Measurements from ENCODE around the gene SCRN2.

SCRN2 gene

DNA sequence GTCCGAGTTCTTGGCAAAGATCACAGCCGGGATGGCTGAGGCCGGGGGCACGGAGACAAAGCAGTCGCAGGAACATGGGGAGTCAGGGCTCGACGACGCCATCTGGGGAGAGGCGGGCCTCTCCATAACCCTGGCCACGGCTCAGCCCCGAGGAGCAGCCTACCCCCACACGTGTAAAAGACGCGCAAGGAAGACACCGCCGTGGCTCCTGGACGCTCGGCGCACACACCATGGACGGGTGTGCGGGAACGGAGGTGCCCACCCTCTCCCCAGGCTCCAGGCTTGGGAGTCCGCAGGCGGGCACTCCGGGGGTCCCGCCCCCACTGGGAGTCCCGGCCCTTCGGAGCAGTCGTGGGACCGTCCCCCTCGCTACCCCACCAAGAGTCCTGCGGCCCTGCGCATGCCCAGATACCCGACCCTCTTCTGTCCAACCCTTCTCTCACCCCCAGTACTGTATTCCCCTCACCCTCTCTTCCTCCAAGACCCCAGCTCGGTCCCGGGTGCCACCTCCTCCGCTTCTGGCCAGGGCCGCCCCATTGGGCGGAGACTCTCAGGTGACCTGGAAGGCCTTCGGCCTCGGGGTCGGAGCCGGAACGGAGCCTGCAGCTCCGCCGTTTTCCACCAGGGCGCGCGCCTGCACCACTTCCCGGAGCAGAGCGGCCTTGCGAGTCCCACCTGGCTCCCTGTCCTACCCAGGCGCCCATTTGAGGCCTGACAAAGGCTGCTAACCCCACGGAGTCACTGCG lies at the start of gene SCRN2:
TSS of gene SCRN2 (minus strand) at position 532 of the 746 bp plus-strand sequence. CDS start at position 102, 430 bp downstream.
- peak; percentile 93 for DNase-seq (ENCODE audit: low spot score)

DNA sequence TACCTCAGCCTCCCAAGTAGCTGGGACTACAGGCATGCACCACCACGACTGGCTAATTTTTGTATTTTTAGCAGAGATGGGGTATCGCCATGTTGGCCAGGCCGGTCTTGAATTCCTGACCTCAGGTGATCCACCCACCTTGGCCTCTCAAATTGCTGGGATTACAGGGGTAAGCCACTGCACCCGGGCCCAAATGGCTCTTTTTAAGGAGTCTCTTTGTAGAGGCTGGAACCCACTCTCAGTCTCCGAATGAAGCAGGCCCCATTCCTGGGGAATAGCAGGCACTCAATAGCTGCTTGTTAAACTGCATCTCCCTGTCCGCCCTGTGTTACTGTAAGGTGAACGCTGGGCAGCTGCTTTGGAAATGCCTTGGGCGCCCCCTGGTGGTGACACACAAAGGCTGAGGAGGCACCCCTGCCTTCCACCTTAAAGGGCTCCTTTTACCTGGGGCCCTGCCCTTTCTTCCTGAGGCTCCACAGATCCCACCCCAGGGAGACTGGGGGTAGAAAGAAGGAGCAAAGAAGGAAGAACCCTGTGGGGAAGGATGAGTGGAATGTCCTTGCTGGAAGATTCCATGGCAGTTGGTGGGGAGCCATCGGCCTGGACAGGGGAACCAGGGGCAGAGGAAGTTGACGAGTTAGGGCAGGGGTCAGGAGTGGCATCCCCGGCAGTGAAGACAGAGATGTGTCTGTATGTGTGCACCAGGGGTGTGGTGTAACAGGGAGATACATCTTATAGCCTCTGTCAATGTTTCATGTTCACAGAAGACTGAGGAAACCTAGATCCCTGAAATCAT lies 48.9 kb upstream of the SCRN2 start:
- DNase-seq (ENCODE audit: low spot score) = peak; percentile 92

DNA sequence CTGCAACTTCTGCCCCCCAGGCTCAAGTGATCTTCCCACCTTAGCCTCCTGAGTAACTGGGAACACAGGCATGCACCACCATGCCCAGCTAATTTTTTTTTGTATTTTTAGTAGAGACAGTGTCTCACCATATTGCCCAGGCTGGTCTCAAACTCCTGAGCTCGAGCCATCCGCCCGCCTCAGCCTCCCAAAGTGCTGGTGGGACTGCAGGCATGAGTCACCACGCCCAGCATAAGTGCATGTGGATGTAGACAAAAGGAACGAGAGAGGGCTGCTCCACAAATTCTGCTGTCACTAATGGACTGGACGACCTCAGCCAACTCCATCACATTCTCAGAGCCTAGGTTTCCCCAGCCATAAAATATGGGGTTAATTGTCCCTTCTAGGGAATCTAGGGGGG lies 47.2 kb upstream of the SCRN2 start:
- no peak for DNase-seq (ENCODE audit: low spot score)

DNA sequence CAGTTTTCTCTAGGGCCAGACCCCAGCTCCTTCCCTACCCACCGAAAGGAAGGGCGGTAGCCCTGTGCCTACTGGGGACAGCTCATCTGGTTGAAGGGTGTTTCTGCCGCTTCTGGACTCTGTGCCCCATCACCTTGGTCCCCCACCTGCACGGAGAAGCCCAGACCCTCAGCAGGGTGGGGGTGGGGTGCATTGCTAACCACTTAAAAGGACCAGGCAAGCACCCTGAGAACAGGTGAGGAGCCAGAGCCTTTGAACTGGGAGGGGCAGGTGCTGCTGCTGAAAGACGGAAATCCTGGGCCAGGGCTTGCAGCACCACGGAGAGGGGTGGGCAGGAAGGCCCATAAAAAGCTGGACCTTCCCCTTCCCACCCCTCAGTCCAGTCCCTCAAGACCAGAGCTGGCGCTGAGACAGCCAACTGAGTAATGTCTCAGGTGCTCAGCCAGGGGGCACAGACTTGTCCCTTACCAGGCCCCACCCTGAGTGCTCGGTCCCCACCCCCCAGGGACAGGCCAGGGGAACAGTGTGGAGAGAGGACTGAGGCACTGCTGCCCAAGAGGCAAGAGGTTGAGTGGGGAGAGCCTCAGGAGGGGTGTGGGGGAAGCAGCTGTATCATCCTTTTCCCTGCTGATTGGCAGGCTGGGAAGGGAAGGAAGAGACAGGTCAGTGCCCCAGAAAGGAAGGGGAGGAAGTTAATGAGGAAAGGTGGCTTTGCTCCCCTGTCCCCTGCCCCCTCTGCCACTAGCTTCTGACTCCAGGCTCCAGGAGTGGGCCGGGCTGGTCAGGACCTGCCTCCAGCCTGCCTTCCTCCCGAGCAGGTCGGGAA lies 44.0 kb upstream of the SCRN2 start:
- no peak for DNase-seq (ENCODE audit: low spot score)

DNA sequence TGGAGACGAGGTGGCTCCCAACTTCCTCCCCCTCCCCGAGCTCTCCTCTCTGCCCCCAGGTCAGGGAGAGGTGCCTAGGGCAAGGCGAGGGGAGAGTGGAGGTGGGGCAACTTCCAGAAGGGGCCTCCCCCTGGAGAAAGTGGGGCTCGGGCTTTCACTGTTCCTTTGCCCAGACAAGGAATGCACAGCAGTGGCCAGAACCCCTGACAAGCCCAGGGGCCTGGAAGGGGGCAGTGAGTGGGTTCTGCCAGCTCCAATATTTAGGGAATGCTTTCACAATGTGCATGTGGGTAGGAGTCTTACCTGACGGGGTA lies 43.3 kb upstream of the SCRN2 start:
- DNase-seq (ENCODE audit: low spot score) = no peak

DNA sequence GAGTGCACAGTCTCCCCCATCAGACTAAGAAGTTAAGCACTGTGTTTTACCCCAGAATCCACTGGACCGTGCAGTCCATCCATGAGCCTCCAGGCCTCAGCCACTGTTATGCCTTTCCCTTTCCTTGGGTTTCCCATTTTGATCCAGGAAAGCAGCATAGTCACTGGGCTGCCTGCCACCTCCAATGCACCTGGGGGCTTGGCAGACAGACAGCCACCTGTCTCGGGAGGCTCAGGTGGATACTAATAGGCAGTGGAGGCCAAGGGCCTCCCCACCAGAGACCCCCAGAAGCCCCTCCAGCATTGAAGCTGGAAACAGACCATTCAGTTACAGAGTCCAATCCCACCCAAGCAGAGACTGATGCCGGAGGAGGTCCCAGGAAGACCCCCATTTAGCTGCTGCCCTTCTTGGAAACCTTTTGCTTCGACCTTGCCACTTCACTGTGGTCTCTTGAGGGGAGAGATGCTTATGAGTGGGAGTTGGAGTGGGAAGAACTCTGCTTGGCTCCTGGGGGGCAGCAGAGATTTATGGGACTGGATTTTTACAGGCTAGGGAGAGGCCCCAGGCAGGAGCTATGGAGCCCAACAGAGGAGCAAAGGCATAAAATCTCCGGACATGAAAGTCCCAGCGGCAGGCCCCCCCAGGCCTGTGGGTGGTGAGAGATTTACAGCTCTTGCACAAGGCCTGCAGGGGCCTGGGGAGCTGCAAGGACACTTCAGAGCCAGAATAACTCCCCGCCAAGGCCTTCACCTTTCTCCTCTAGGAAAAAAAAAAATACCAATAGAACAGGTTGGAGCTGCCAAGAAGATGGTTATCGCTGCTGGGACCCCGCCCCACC lies 42.7 kb upstream of the SCRN2 start:
- DNase-seq (ENCODE audit: low spot score) = no peak

DNA sequence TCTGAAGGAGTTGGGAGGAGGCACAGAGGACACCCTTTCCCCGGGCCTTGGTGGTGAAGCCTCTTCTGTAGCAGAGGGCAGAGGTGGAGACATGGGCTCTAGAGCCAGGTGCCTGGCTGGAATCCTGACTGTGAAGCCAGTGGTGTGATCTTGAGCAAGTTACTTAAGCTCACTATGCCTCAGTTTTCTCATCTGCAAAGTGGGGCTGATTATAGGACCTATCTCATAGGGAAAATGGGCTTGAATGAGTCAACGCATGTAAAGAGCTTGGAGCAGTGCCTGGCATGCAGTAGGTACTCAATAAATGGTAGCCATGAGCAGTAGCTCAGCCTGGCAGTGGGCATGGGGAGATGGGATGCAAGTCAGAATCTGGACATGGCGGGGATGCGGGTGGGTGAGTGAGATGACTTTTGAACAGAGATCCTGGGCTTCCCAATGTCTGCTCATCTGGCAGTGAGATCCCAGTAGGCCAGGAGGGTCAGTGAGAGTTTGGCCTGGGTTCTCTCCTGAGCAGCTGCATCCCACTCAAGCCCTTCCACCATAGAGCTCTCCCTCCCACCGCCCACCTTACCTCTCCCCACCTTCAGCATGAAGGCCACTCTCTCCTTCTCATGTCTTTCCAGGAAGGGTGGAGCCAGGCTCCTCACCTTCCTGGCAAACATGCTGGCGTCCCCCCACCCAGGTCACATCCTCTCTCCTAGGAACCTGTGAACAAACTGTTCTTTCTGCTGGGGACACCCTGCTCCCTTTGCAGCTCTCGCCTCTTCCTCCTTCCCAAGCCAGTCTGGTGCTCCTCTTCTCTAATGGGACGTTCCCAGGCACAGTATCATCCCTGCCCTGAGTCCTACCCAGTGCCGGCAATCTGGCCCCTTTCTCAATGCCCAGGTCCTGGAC lies 41.9 kb upstream of the SCRN2 start:
- no peak for DNase-seq (ENCODE audit: low spot score)

DNA sequence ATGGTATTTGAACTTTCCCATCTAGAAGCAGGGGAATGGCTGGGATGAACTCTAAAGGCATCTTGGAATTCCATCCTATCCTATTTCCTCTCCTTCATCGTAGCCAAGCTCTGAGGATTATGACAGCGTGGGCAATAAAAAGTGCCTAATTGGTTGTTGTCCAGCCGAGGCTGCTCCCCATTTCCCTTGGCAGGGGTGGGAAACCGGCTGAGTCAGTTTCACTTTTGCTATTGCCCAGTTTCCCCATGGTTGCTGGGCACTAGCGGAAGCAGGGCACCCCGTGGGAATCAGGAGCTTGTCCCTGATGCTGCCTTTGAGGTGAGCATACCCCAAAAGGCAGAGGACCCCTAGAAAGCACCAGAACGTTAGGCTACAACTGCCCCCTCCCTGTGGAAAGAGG lies 41.2 kb upstream of the SCRN2 start:
- DNase-seq (ENCODE audit: low spot score) = no peak

DNA sequence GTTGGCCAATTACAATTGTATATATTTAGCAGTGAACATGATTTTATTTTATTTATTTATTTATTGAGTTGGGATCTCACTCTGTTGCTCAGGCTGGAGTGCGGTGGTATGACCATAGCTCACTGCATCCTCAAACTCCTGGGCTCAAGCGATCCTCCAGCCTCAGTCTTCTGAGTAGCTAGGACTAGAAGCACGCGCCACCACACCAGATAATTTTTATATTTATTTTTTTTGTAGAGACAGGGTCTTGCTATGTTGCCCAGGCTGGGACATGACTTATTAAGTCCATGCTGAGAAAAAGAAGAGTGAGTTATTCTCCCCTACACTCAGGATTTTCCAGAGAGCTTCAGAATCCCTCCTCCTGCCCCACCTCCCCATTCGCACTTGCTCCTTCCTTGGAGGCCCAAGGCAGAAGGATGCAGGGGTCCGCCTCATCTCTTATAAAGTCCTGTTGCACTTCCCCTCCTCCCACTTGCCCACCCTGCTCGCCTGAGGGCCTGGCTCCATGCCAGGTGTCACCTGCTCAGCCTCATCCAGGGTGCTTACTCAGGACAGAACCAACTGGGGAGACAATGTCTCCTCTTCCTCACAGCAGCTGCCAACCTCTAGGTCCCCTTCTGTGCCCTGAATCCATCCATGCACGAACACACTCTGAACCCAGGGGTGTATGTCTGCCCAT lies 38.8 kb upstream of the SCRN2 start:
- DNase-seq (ENCODE audit: low spot score) = no peak

DNA sequence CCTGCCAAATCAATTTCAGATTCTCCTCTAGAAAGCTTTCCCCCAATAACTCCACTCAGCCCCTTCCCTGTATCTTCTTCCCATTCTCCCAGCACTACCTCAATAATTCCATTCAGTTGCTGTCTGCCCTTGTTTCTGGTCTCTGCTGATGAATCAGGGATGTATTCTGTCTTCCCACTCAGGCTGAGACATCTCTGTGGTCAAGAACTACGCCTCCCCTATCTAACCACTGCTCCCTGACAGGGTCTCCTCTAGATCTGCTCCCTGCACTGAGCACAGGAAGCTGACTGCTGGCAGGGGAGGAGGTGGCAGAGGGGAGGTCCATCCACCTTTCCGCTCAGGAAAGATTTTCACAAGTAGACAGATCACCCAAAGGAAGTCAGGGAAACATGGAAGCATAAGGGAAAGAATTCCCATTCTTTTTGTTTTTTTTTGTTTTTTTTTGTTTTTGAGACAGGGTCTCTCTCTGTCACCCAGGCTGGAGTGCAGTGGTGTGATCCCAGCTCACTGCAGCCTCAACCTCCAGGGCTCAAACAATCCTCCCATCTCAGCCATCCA lies 38.0 kb upstream of the SCRN2 start:
- no peak for DNase-seq (ENCODE audit: low spot score)

DNA sequence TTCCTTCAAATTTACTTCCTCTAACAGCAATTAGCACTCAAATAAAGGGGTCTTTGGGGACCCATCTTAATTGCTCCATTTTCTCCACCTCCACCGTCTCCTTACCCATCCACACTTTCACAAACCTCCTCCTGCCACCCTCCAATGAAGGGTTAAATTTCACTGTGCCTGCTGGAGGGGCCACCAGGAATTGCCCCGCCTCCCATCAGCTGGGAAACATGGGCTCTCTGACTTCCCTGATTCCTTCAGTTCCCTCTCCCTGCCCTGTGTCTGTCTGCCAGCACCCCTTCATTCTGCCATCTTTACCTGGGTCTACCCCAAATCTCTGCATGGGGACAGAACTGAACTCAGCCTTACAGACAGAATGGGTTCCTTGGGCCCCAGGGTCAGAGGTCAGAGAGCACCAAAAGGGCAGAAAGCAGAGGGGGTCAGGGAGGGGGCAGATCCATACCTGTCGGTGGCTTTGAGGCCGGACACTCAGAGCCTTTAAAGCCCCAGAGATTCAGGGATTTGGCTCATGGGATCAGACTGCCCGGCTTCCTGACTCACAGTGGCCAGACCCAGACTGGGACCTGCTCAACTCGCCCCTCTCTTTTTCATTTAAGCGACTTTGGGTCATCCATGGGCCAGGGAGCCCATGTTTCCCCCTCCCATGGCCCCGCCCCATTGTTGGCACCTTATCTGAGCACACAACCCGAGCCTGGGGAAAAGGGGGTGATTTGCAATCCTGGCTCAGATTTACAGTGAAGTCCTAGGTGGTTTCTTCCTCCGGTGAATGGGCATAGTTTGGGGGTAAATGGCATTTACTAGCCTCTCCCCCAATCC lies 37.3 kb upstream of the SCRN2 start:
- DNase-seq (ENCODE audit: low spot score) = no peak

DNA sequence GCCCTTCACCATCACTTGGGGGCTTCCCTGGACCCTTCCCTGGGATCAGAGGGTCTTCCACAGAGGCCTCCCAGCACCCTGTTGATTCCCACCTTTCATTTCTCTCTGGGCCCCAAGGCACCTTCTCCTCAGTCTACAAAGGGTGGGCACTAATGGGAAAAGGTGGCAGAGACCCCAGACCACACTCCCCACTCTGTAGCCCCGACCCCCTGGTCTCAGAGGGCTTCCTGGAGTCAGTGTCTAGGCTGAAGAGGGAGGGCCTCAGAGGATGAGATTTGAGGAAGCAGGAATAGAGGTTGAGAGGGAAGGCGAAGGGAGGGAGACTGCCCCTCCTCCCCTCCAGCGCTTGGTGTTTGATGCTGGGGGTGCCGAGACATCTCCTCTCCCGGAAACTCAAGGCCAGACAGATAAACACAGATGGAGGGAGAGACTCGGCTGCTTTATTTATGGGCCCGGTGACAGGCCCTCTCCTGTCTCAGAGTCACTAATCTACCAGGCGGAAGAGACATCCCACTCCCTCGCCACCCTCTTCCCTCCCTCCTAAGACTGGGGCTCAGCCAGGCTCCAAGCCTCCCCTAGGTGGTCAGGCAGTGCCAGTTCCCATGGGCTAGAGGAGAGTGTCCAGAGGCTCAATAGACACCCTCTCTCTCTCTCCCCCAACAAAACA lies 36.4 kb upstream of the SCRN2 start:
- DNase-seq (ENCODE audit: low spot score) = no peak

DNA sequence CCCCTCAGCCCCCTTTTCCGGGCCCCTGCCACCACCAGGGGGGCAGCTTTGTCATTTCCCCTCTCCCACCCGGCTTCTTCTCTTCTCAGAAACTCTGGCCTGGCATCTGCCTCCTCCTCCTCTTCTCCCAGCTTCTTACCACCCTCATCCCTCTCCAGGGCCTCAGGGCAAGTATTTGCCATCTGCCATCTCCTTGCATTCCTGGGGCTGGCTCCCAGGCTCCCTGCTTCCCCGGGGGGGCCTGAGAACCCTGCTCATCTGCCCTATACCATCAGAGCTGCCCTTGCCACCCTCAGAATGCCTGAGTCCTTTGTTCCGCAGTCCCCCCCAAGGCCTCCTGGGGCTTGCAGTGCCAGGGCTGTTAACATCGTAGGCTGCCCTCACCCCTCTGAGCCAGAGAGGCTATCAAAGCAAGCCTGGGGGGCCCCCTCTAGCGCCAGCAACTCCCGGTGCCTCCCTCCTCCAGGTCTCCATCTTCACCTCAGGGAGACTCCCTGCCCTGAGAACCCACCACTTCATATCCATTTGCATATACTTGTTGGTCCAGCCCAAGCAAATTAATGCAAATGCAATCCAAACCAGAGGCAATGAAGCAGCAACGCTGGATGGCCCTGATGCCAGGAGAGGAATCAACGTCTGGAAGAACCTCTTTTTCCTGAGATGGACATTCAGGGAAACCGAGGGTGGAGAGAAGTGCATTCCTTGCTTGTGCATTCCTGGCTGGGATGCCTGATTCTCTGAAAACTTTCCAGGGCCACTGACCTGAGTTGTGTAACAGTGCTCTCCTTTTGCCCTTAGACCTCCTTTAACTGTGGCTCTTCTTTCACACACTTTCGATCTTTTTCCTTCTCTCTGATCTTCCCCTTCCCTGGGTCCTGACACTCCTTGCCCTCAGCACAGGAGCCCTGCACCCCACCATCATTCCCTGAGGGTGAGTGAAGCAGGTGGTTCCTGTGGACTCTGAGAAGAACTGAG lies 34.2 kb upstream of the SCRN2 start:
- no peak for DNase-seq (ENCODE audit: low spot score)

DNA sequence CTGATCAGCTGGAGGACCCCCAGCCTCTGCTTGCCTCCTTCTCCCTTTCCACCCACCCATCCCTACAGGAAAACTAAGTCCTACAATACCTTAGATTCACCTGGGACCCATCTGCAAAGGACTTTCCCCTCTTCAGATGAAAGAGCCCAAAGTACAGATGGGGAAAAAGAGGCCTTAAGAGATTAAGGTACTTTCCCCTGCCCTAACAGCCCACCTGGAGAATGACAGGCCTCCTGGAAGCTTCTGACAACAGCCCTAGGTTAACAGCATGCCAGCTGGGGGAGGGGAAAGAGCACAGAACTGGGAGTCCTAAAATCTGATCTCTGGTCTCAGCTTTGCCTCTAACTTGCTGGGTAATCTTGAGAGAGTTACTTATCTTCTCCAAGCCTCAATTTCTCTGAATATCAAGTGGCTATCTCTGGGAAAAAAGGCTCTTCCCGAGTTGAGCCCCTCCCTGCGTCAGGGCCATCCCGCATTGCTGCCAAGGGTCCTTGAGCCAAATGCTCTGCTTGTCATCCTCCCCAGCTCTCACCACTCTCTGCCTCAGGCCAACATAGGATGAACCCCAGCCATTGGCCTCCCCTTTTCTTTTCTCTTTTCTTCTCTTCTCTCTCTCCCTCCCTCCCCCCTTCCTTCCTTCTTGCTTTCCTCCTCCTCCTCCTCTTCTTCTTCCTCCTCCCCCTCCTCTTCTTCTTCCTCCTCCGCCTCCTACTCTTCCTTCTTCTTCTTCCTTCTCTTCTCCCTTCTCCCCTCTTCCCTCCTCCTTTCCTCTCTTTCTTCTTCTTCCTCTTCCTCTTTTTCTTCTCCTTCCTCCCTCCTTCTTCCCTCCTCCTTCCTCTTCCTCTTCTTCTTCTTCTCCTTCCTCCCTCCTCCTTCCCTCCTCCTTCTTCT lies 32.4 kb upstream of the SCRN2 start:
- no peak for DNase-seq (ENCODE audit: low spot score)

DNA sequence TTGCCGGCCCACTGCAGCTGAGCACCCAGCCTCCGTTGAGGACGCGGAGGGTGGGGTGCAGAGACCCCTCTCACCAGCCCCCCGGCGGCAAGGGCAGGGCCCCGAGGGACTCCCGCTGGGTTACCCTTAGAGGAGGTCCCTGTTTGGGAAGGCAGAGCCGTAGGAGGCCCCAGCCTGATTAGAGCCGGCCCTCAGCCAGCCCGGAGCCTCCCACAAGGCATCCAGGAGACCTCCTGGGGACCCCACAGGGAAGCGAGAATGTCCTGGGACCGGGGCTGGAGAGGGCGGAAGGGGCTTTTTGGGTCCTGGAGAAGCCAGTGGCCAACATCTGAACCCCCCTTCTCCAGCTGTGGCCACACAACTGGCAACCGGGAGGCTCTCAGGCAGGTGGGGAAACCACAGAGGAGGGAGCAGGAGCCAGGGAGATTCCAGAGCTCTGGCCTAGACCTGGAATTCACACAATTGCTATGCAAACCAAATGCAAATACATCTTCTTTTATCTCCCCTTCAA lies 31.6 kb upstream of the SCRN2 start:
- DNase-seq (ENCODE audit: low spot score) = no peak
